ENCODE data around the gene GPRIN2. TPM values are rescaled to one million over a fixed set of nuclear protein-coding genes. Genes with fewer than 3 reads are reported as not detected.

The GPRIN2 gene
- polyA plus RNA-seq, 1 of the 3 experiments (the other 2 are of a cell fraction), result 0.03 TPM

- TF ChIP-seq YY1 (IDR thresholded peaks at IDR 0.05; ENCODE audit: low read depth) (no peak), RFX5 (IDR thresholded peaks at IDR 0.05; ENCODE audit: low read length) (no peak), FOXM1 (IDR thresholded peaks at IDR 0.05; ENCODE audit: low read depth) (no peak), CTCF (IDR thresholded peaks at IDR 0.05) (no peak), MXI1 (IDR thresholded peaks at IDR 0.05; ENCODE audit: low read depth, low read length) (no peak), FOSL2 (IDR thresholded peaks at IDR 0.05; ENCODE audit: borderline replicate concordance, low read depth) (no peak), POLR2AphosphoS5 (IDR thresholded peaks at IDR 0.05; ENCODE audit: low read depth, low read length) (no peak), TEAD4 (IDR thresholded peaks at IDR 0.05; ENCODE audit: borderline replicate concordance, insufficient read depth) (no peak), RAD21 (IDR thresholded peaks at IDR 0.05; ENCODE audit: low read length) (no peak), SIN3A (IDR thresholded peaks at IDR 0.05; ENCODE audit: borderline replicate concordance, low read depth, low read length) (no peak), JUND (IDR thresholded peaks at IDR 0.05) (no peak), EP300 (IDR thresholded peaks at IDR 0.05; ENCODE audit: borderline replicate concordance in 1 of 2, low read depth in 1 of 2, low read length in 1 of 2) (no peak), FOXJ3 (CRISPR knock-in tag; IDR thresholded peaks at IDR 0.05) (no peak), REST (IDR thresholded peaks at IDR 0.05; ENCODE audit: low read depth, low read length) (no peak), MEF2A (IDR thresholded peaks at IDR 0.05; ENCODE audit: borderline replicate concordance, low read depth) (no peak), NFIC (IDR thresholded peaks at IDR 0.05; ENCODE audit: borderline replicate concordance) (no peak), NRF1 (IDR thresholded peaks at IDR 0.05; ENCODE audit: low read depth, low read length) (no peak), SMC3 (IDR thresholded peaks at IDR 0.05; ENCODE audit: low read depth, low read length) (no peak), ELF1 (IDR thresholded peaks at IDR 0.05) (no peak), ZBTB33 (IDR thresholded peaks at IDR 0.05; ENCODE audit: borderline replicate concordance, low read depth) (no peak)
- POLR2A ChIA-PET, result no interaction called here
- Histone ChIP-seq H3K9me2 (no peaks in the 10 kb centered on the region), H4K20me1 (ENCODE audit: insufficient read depth) (no peaks in the 10 kb centered on the region), H3K27me3 (ENCODE audit: insufficient read depth) (peaks cover 37% of the 10 kb centered on the region), H3F3A (replicated peaks; ENCODE audit: insufficient read depth) (no peaks in the 10 kb centered on the region), H3K4me3 (ENCODE audit: low read depth in 2 of 2, low read length in 1 of 2) (no peak overlapping the region), H3K4me1 (ENCODE audit: control insufficient read depth in 1 of 2, insufficient read depth in 2 of 2, low read depth in 1 of 2, low read length in 1 of 2) (peaks cover 0 to 3% of the 10 kb centered on the region in 2 experiments; a peak in 1 of 4 replicates), H3K79me2 (ENCODE audit: insufficient read depth) (no peaks in the 10 kb centered on the region), H3K36me3 (replicated peaks in 1 of 2; ENCODE audit: control insufficient read depth in 1 of 2, insufficient read depth in 2 of 2, low read length in 1 of 2) (no peaks in the 10 kb centered on the region), H3K9me3 (no peaks in the 10 kb centered on the region), H3K9ac (no peak overlapping the region), H3K27ac (ENCODE audit: low read depth in 2 of 2, low read length in 1 of 2) (no peak overlapping the region), H2AFZ (ENCODE audit: low read depth) (no peak overlapping the region), H3K4me2 (no peak overlapping the region)
- no peak for DNase-seq
- CTCF ChIA-PET, result interaction anchor here (1.2 kb wide), 1 partner anchor 12 kb away, joined by 11 read pairs; no protein-coding TSS in a partner anchor
- 21% methylated on average over 1 of the region's 1 CpG for WGBS (ENCODE audit: low lambda C conversion rate)
These were observed 1.6 kb upstream of the GPRIN2 start for GRCh38 chr10:46558122-46558391.

All from SK-N-SH (cell line).